Measurements from ENCODE around the gene SMPD1. TPM values are rescaled to one million over a fixed set of nuclear protein-coding genes. Genes with fewer than 3 reads are reported as not detected.
A peak's percentile ranks its signal among the peaks of the same experiment; 100 is the strongest.

SMPD1 gene
- total RNA-seq, 1 donor, result 21.1 TPM

GRCh38 chr11:6417907-6418556, 27.8 kb downstream of the SMPD1 start:
- Histone ChIP-seq H3K4me3 (ENCODE audit: low read length) (peak overlapping the region; percentile 70), H3K9me3 (ENCODE audit: low read depth, low read length) (no peaks in the 10 kb centered on the region), H3K4me1 (ENCODE audit: insufficient read depth, low read length) (peaks cover 35% of the 10 kb centered on the region), H3K27me3 (ENCODE audit: insufficient read depth, low read length) (peaks cover 34% of the 10 kb centered on the region)

- H3K9me3 ChIP-seq (ENCODE audit: low read depth, low read length), result no peaks in the 10 kb centered on the region
- peak overlapping the region; percentile 70 for H3K4me3 ChIP-seq (ENCODE audit: low read length)
- H3K4me1 ChIP-seq (ENCODE audit: insufficient read depth, low read length), result peaks cover 35% of the 10 kb centered on the region
- peaks cover 37% of the 10 kb centered on the region for H3K27me3 ChIP-seq (ENCODE audit: insufficient read depth, low read length)
Observed at GRCh38 chr11:6418557-6419008, 28.3 kb downstream of the SMPD1 start.

- peaks cover 43% of the 10 kb centered on the region for H3K27me3 ChIP-seq (ENCODE audit: insufficient read depth, low read length)
- no peaks in the 10 kb centered on the region for H3K9me3 ChIP-seq (ENCODE audit: low read depth, low read length)
- peak within 1 kb of the TSS; percentile 70 for H3K4me3 ChIP-seq (ENCODE audit: low read length)
- peaks cover 33% of the 10 kb centered on the region for H3K4me1 ChIP-seq (ENCODE audit: insufficient read depth, low read length)
Observed at GRCh38 chr11:6419009-6419631, 28.8 kb downstream of the SMPD1 start, which contains the start of gene APBB1. Gene APBB1, minus strand, starts transcription at chr11:6419094. Its CDS starts 7,747 bp downstream, at chr11:6411347.

- Histone ChIP-seq H3K4me3 (ENCODE audit: low read length) (no peak overlapping the region), H3K4me1 (ENCODE audit: insufficient read depth, low read length) (peaks cover 17% of the 10 kb centered on the region), H3K9me3 (ENCODE audit: low read depth, low read length) (no peaks in the 10 kb centered on the region), H3K27me3 (ENCODE audit: insufficient read depth, low read length) (peaks cover 46% of the 10 kb centered on the region)
Observed at GRCh38 chr11:6420677-6421076, 30.4 kb downstream of the SMPD1 start.

DNA sequence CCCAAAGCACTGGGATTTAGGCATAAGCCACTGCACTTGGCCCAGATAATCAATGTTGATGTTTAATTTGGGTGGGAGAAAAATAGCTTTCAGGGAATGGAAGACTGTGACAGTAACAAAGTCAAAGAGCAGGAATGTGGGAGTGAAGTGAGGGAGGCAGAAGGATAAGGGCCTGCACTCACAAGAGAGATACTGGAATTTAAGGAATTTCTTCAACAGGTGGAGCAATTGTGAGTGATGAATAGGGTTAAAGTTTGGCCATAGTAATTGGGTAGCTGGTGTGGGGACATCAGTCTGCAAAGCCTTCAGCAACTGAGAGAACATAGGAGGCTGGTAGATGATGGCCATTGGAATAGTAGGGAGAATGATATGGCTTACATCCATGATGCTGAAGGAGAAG, 37.2 kb downstream of the SMPD1 start:
- no peaks in the 10 kb centered on the region for H3K4me1 ChIP-seq (ENCODE audit: insufficient read depth, low read length)
- no peak overlapping the region for H3K4me3 ChIP-seq (ENCODE audit: low read length)
- no peaks in the 10 kb centered on the region for H3K9me3 ChIP-seq (ENCODE audit: low read depth, low read length)
- peaks cover 17% of the 10 kb centered on the region for H3K27me3 ChIP-seq (ENCODE audit: insufficient read depth, low read length)

- H3K4me3 ChIP-seq (ENCODE audit: low read length), result no peak overlapping the region
- H3K9me3 ChIP-seq (ENCODE audit: low read depth, low read length), result no peaks in the 10 kb centered on the region
- no peaks in the 10 kb centered on the region for H3K4me1 ChIP-seq (ENCODE audit: insufficient read depth, low read length)
- H3K27me3 ChIP-seq (ENCODE audit: insufficient read depth, low read length), result no peaks in the 10 kb centered on the region
Observed at GRCh38 chr11:6431861-6432260, 41.6 kb downstream of the SMPD1 start.

- Histone ChIP-seq H3K9me3 (ENCODE audit: low read depth, low read length) (no peaks in the 10 kb centered on the region), H3K27me3 (ENCODE audit: insufficient read depth, low read length) (no peaks in the 10 kb centered on the region), H3K4me3 (ENCODE audit: low read length) (no peak overlapping the region), H3K4me1 (ENCODE audit: insufficient read depth, low read length) (peaks cover 19% of the 10 kb centered on the region)
Observed at GRCh38 chr11:6433998-6434660, 43.9 kb downstream of the SMPD1 start.

- Histone ChIP-seq H3K9me3 (ENCODE audit: low read depth, low read length) (no peaks in the 10 kb centered on the region), H3K4me1 (ENCODE audit: insufficient read depth, low read length) (peaks cover 19% of the 10 kb centered on the region), H3K27me3 (ENCODE audit: insufficient read depth, low read length) (no peaks in the 10 kb centered on the region), H3K4me3 (ENCODE audit: low read length) (no peak overlapping the region)
Observed at GRCh38 chr11:6437423-6437822, 47.1 kb downstream of the SMPD1 start.

DNA sequence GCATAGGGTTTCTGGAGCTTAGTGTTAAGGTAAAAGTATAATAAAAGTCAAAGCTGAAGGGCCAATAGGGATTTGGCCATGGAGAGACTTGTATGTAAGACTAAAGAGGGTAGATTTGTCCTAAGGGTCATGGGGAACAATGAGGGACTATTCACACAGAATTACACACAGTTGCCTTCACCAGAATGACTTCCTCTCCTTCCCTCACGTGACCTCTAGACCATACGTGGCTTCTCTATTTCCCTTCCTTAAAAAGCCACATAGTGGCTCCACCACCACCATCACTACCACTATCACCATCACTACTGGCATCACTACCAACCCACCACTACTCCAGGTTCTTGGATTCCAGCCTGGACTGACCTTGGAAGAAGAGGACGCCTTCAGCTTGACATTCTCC, 47.7 kb downstream of the SMPD1 start:
- Histone ChIP-seq H3K4me1 (ENCODE audit: insufficient read depth, low read length) (peaks cover 19% of the 10 kb centered on the region), H3K4me3 (ENCODE audit: low read length) (no peak overlapping the region), H3K27me3 (ENCODE audit: insufficient read depth, low read length) (no peaks in the 10 kb centered on the region)

DNA sequence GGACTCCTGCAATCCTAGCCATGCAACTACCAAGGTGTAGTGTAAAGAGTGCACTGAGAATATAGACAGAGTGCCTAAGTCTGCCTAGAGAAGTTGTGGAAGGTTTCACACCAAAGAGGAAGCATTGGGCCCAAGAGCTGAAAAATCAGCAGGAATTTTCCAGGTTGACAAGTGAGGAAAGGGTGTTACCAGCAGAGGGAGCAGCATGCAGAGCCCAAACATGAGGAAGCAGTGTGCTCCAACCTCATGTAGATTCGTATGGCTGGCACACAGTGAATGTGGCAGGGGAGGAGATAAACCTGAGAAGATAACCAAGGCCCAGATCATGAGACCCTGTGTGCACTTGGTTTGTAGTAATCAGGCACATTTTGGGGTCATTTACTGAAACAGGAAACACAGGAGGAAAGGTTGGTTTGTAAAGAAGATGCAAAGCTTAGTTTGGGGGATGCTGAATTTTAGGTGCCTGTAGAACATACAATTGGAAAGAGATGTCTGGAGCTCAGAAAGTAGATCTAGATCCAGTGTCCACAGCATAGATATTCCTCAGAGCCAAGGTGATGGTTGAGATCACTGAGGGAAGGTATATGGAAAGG, 48.8 kb downstream of the SMPD1 start:
- Histone ChIP-seq H3K4me1 (ENCODE audit: insufficient read depth, low read length) (peaks cover 19% of the 10 kb centered on the region), H3K27me3 (ENCODE audit: insufficient read depth, low read length) (no peaks in the 10 kb centered on the region), H3K4me3 (ENCODE audit: low read length) (no peak overlapping the region), H3K9me3 (ENCODE audit: low read depth, low read length) (no peaks in the 10 kb centered on the region)

More for the DNA sequence above, 47.7 kb downstream of the SMPD1 start:
- no peaks in the 10 kb centered on the region for H3K9me3 ChIP-seq (ENCODE audit: low read depth, low read length)

GRCh38 chr11:6440906-6441358, 50.7 kb downstream of the SMPD1 start, which contains the start of gene HPX:
Gene HPX, minus strand, starts transcription at chr11:6440987. Its CDS starts 24 bp downstream, at chr11:6440963.
- H3K4me3 ChIP-seq (ENCODE audit: low read length), result no peak within 1 kb of the TSS
- no peaks in the 10 kb centered on the region for H3K27me3 ChIP-seq (ENCODE audit: insufficient read depth, low read length)
- no peaks in the 10 kb centered on the region for H3K9me3 ChIP-seq (ENCODE audit: low read depth, low read length)
- peaks cover 19% of the 10 kb centered on the region for H3K4me1 ChIP-seq (ENCODE audit: insufficient read depth, low read length)

- no peaks in the 10 kb centered on the region for H3K9me3 ChIP-seq (ENCODE audit: low read depth, low read length)
- no peaks in the 10 kb centered on the region for H3K27me3 ChIP-seq (ENCODE audit: insufficient read depth, low read length)
- H3K4me3 ChIP-seq (ENCODE audit: low read length), result no peak overlapping the region
- H3K4me1 ChIP-seq (ENCODE audit: insufficient read depth, low read length), result peaks cover 17% of the 10 kb centered on the region
Observed at GRCh38 chr11:6442441-6442840, 52.2 kb downstream of the SMPD1 start.

GRCh38 chr11:6443269-6444003, 53.2 kb downstream of the SMPD1 start:
- Histone ChIP-seq H3K9me3 (ENCODE audit: low read depth, low read length) (no peaks in the 10 kb centered on the region), H3K4me1 (ENCODE audit: insufficient read depth, low read length) (peaks cover 7% of the 10 kb centered on the region), H3K4me3 (ENCODE audit: low read length) (no peak overlapping the region), H3K27me3 (ENCODE audit: insufficient read depth, low read length) (no peaks in the 10 kb centered on the region)
